ENCODE results near the gene CCT8. TPM values are rescaled to one million over a fixed set of nuclear protein-coding genes. Genes with fewer than 3 reads are reported as not detected.

The CCT8 gene
- total and polyA plus RNA-seq, 10 of the 15 experiments (the other 5 are each of a cell fraction or from before 2014, with no cell fraction given): 321 to 696 (median 471) TPM

DNA sequence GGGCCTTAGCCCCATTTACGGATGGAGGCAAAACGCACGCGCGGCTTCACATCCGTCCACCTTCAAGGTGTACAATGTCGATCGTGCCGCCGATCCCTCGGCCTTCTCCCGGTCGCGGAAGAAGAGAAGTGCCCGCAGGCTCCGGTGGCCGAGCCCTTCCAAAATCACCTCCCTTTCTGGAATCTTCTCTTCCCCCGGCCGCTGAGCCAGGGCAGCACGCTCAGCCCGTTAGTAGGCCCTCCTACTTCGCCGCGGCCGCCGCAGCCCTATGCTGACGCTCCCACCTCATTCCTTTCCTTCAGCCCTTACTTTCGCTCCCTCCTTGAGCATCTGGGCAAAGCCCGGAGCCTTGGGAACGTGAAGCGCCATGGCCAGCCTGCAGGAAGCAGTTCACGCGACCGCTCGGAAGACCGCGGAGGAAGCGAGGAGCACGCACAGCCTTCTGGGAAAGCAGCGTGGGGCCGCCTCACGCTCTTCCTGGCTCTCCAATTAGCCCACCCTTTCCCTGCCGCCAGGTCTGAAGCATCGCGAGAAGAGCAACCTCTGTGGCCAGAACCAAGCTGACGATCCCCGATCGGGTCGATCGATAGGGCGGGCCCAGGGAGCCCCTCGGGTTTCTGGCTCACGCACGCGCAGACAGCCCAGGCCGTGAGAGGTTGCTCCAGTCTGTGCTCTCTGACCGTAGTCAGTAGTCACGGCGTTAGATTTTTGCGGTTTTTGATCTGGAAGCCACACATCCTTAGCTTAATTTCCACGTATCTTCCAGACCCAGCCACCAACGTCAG lies at the start of gene CCT8 (continued):
- TF ChIP-seq, protein P1, sequence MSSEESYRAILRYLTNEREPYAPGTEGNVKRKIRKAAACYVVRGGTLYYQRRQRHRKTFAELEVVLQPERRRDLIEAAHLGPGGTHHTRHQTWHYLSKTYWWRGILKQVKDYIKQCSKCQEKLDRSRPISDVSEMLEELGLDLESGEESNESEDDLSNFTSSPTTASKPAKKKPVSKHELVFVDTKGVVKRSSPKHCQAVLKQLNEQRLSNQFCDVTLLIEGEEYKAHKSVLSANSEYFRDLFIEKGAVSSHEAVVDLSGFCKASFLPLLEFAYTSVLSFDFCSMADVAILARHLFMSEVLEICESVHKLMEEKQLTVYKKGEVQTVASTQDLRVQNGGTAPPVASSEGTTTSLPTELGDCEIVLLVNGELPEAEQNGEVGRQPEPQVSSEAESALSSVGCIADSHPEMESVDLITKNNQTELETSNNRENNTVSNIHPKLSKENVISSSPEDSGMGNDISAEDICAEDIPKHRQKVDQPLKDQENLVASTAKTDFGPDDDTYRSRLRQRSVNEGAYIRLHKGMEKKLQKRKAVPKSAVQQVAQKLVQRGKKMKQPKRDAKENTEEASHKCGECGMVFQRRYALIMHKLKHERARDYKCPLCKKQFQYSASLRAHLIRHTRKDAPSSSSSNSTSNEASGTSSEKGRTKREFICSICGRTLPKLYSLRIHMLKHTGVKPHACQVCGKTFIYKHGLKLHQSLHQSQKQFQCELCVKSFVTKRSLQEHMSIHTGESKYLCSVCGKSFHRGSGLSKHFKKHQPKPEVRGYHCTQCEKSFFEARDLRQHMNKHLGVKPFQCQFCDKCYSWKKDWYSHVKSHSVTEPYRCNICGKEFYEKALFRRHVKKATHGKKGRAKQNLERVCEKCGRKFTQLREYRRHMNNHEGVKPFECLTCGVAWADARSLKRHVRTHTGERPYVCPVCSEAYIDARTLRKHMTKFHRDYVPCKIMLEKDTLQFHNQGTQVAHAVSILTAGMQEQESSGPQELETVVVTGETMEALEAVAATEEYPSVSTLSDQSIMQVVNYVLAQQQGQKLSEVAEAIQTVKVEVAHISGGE (CRISPR knock-in tag; IDR thresholded peaks at IDR 0.05): no peak
- TF ChIP-seq ZNF622 (IDR thresholded peaks at IDR 0.05) (no peak), RAD51 (IDR thresholded peaks at IDR 0.05) (peak; percentile 30; the same call in 1 of the 2 replicates), TARDBP (IDR thresholded peaks at IDR 0.05; ENCODE audit: borderline replicate concordance) (no peak), NFYB (IDR thresholded peaks at IDR 0.05; ENCODE audit: insufficient read depth, low read depth, low read length) (peak; percentile 65; the same call in 1 of the 2 replicates), JUNB (IDR thresholded peaks at IDR 0.05) (no peak), TCF3 (IDR thresholded peaks at IDR 0.05; ENCODE audit: borderline replicate concordance, insufficient read depth, low read depth, low read length) (no peak), SMC3 (IDR thresholded peaks at IDR 0.05; ENCODE audit: borderline replicate concordance, low read length) (no peak), IKZF1 (conservative IDR thresholded peaks at IDR 0.05) (peak; percentile 89), HDAC2 (IDR thresholded peaks at IDR 0.05) (no peak), FOS (IDR thresholded peaks at IDR 0.05; ENCODE audit: borderline replicate concordance, extremely low read depth, insufficient read length) (no peak), BHLHE40 (IDR thresholded peaks at IDR 0.05; ENCODE audit: borderline replicate concordance in 1 of 2, low read depth in 2 of 2, low read length in 1 of 2) (peak; percentile 90 to 95), ZNF384 (IDR thresholded peaks at IDR 0.05; ENCODE audit: borderline replicate concordance, low read depth, low read length) (no peak; the same call in 1 of the 2 replicates), BCL11A (IDR thresholded peaks at IDR 0.05; ENCODE audit: low read depth, low read length) (0 out of 2 replicates have a peak, but pooled peaks have one; percentile 16), NFXL1 (IDR thresholded peaks at IDR 0.05; ENCODE audit: borderline replicate concordance) (no peak), NFIC (IDR thresholded peaks at IDR 0.05; ENCODE audit: low read depth, low read length) (no peak), RFX5 (IDR thresholded peaks at IDR 0.05; ENCODE audit: low read depth, low read length) (peak; percentile 36; the same call in 1 of the 2 replicates), POLR2AphosphoS5 (IDR thresholded peaks at IDR 0.05; ENCODE audit: low read length) (peak; percentile 99)
- TF ChIP-seq, protein P2, sequence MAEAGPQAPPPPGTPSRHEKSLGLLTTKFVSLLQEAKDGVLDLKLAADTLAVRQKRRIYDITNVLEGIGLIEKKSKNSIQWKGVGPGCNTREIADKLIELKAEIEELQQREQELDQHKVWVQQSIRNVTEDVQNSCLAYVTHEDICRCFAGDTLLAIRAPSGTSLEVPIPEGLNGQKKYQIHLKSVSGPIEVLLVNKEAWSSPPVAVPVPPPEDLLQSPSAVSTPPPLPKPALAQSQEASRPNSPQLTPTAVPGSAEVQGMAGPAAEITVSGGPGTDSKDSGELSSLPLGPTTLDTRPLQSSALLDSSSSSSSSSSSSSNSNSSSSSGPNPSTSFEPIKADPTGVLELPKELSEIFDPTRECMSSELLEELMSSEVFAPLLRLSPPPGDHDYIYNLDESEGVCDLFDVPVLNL (IDR thresholded peaks at IDR 0.05; ENCODE audit: low read depth, low read length): no peak; the same call in 1 of the 2 replicates
- TF ChIP-seq, protein P3, sequence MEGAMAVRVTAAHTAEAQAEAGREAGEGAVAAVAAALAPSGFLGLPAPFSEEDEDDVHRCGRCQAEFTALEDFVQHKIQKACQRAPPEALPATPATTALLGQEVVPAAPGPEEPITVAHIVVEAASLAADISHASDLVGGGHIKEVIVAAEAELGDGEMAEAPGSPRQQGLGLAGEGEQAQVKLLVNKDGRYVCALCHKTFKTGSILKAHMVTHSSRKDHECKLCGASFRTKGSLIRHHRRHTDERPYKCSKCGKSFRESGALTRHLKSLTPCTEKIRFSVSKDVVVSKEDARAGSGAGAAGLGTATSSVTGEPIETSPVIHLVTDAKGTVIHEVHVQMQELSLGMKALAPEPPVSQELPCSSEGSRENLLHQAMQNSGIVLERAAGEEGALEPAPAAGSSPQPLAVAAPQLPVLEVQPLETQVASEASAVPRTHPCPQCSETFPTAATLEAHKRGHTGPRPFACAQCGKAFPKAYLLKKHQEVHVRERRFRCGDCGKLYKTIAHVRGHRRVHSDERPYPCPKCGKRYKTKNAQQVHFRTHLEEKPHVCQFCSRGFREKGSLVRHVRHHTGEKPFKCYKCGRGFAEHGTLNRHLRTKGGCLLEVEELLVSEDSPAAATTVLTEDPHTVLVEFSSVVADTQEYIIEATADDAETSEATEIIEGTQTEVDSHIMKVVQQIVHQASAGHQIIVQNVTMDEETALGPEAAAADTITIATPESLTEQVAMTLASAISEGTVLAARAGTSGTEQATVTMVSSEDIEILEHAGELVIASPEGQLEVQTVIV (IDR thresholded peaks at IDR 0.05; ENCODE audit: borderline replicate concordance, partially characterized antibody): peak; percentile 72
- TF ChIP-seq, protein P4, sequence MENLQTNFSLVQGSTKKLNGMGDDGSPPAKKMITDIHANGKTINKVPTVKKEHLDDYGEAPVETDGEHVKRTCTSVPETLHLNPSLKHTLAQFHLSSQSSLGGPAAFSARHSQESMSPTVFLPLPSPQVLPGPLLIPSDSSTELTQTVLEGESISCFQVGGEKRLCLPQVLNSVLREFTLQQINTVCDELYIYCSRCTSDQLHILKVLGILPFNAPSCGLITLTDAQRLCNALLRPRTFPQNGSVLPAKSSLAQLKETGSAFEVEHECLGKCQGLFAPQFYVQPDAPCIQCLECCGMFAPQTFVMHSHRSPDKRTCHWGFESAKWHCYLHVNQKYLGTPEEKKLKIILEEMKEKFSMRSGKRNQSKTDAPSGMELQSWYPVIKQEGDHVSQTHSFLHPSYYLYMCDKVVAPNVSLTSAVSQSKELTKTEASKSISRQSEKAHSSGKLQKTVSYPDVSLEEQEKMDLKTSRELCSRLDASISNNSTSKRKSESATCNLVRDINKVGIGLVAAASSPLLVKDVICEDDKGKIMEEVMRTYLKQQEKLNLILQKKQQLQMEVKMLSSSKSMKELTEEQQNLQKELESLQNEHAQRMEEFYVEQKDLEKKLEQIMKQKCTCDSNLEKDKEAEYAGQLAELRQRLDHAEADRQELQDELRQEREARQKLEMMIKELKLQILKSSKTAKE (IDR thresholded peaks at IDR 0.05; ENCODE audit: low read depth, poor library complexity, severe bottlenecking): no peak
